ENCODE data around the gene GRID1.

DNA sequence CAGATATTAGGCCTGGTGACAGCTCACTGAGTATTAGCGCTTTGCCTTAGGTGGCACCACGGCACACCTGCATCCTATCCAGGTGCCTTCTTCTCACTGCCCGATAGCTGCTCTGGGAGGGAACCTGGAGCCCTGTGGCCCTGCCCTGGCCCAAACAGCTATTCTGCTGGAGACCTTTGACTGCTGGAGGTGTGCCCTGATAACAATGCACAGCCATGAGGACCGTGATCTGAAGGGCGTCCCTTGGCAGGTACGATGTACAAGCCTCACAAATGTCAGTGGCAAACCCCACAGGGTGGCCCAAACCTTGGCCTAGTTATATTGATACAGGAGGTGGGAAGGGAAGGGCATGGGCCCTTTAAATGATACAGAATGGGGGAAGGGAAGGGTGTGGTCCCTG is 259.5 kb downstream of the GRID1 start:
- TF ChIP-seq, protein P1, sequence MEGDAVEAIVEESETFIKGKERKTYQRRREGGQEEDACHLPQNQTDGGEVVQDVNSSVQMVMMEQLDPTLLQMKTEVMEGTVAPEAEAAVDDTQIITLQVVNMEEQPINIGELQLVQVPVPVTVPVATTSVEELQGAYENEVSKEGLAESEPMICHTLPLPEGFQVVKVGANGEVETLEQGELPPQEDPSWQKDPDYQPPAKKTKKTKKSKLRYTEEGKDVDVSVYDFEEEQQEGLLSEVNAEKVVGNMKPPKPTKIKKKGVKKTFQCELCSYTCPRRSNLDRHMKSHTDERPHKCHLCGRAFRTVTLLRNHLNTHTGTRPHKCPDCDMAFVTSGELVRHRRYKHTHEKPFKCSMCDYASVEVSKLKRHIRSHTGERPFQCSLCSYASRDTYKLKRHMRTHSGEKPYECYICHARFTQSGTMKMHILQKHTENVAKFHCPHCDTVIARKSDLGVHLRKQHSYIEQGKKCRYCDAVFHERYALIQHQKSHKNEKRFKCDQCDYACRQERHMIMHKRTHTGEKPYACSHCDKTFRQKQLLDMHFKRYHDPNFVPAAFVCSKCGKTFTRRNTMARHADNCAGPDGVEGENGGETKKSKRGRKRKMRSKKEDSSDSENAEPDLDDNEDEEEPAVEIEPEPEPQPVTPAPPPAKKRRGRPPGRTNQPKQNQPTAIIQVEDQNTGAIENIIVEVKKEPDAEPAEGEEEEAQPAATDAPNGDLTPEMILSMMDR (IDR thresholded peaks at IDR 0.05 in 2 of 3, conservative IDR thresholded peaks at IDR 0.05 in 1 of 3; ENCODE audit: control insufficient read depth in 2 of 3, extremely low read depth in 1 of 3, insufficient read depth in 1 of 3, low read depth in 3 of 3, low read length in 3 of 3) = no peak
- TF ChIP-seq TARDBP (IDR thresholded peaks at IDR 0.05; ENCODE audit: borderline replicate concordance) (no peak), ASH2L (IDR thresholded peaks at IDR 0.05; ENCODE audit: borderline replicate concordance, low read depth) (no peak)
- TF ChIP-seq, protein P2, sequence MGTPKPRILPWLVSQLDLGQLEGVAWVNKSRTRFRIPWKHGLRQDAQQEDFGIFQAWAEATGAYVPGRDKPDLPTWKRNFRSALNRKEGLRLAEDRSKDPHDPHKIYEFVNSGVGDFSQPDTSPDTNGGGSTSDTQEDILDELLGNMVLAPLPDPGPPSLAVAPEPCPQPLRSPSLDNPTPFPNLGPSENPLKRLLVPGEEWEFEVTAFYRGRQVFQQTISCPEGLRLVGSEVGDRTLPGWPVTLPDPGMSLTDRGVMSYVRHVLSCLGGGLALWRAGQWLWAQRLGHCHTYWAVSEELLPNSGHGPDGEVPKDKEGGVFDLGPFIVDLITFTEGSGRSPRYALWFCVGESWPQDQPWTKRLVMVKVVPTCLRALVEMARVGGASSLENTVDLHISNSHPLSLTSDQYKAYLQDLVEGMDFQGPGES (IDR thresholded peaks at IDR 0.05) = no peak
